Inflammatory macrophage treated with lipopolysaccharide for 1 hour (primary cell): ENCODE data around the gene COPS2.
A peak's percentile ranks its signal among the peaks of the same experiment; 100 is the strongest.

Experiments
- DNase-seq, 2 donors: peaks; one replicate each; pipeline ENCODE4 v3.0.0-alpha.2; 2020 to 2022

Gene COPS2

GRCh38 chr15:49155834-49156627 is 632 bp upstream of the COPS2 start:
- peak in 1 of 2 donors; percentile 15 for DNase-seq

- peak in 1 of 2 donors; percentile 47 for DNase-seq
Measured at GRCh38 chr15:49154799-49155109, 645 bp downstream of the COPS2 start.

GRCh38 chr15:49154359-49154758 is 1.0 kb downstream of the COPS2 start:
- DNase-seq: peak; percentile 11 to 18

- no peak for DNase-seq
Measured at GRCh38 chr15:49152552-49153312, 2.7 kb downstream of the COPS2 start.

- no peak for DNase-seq
Measured at GRCh38 chr15:49151831-49152230, 3.6 kb downstream of the COPS2 start.

- peak; percentile 55 to 80 for DNase-seq
Measured at GRCh38 chr15:49148727-49149126, 6.7 kb downstream of the COPS2 start.

GRCh38 chr15:49148298-49148697 is 7.1 kb downstream of the COPS2 start:
- DNase-seq: peak in 1 of 2 donors; percentile 8

GRCh38 chr15:49145651-49146609 is 9.5 kb downstream of the COPS2 start:
- DNase-seq: peak; percentile 29 to 77

- no peak for DNase-seq
Measured at GRCh38 chr15:49137861-49138260, 17.5 kb downstream of the COPS2 start.

GRCh38 chr15:49135911-49136310 is 19.5 kb downstream of the COPS2 start:
- no peak for DNase-seq

- DNase-seq: no peak
Measured at GRCh38 chr15:49135342-49135857, 20.0 kb downstream of the COPS2 start.

GRCh38 chr15:49134683-49135341 is 20.6 kb downstream of the COPS2 start:
- no peak for DNase-seq

- DNase-seq: no peak
Measured at GRCh38 chr15:49131403-49131802, 24.0 kb downstream of the COPS2 start.

GRCh38 chr15:49124371-49124770 is 31.0 kb downstream of the COPS2 start:
- no peak for DNase-seq

- DNase-seq: no peak
Measured at GRCh38 chr15:49122541-49123062, 32.8 kb downstream of the COPS2 start.

GRCh38 chr15:49121901-49122300 is 33.5 kb downstream of the COPS2 start:
- DNase-seq: no peak

GRCh38 chr15:49120832-49121231 is 34.6 kb downstream of the COPS2 start:
- no peak for DNase-seq

- DNase-seq: no peak
Measured at GRCh38 chr15:49116108-49116857, 39.1 kb downstream of the COPS2 start.

GRCh38 chr15:49115062-49115461 is 40.3 kb downstream of the COPS2 start:
- peak in 1 of 2 donors; percentile 13 for DNase-seq

- no peak for DNase-seq
Measured at GRCh38 chr15:49110158-49110944, 45.0 kb downstream of the COPS2 start.
